GM18499 (cell line): ENCODE measurements around the gene PPP1R16B.

Source experiments
- ATAC-seq: cut with Tn5 transposase; IDR thresholded peaks from one replicate; pipeline ENCODE4 v1.9.1; 2021; ENCODE audit warnings: moderate number of reproducible peaks; ENCODE audit not compliant: insufficient read depth, unreplicated experiment

The PPP1R16B gene

GRCh38 chr20:38805502-38805957, at the start of gene PPP1R16B:
Gene PPP1R16B (plus strand): TSS chr20:38805697. CDS start chr20:38835926, 30,229 bp downstream.
- ATAC-seq: no peak

- no peak for ATAC-seq
These were observed 48.2 kb upstream of the PPP1R16B start for GRCh38 chr20:38757145-38757775.

- ATAC-seq: no peak
These were observed 46.4 kb upstream of the PPP1R16B start for GRCh38 chr20:38759106-38759505.

GRCh38 chr20:38760978-38761377, 44.5 kb upstream of the PPP1R16B start:
- no peak for ATAC-seq

GRCh38 chr20:38762174-38762573, 43.3 kb upstream of the PPP1R16B start:
- ATAC-seq: no peak

GRCh38 chr20:38763616-38764015, 41.9 kb upstream of the PPP1R16B start:
- ATAC-seq: no peak

GRCh38 chr20:38764567-38765318, 40.8 kb upstream of the PPP1R16B start:
- no peak for ATAC-seq

- ATAC-seq: no peak
These were observed 39.4 kb upstream of the PPP1R16B start for GRCh38 chr20:38766071-38766470.

- ATAC-seq: no peak
These were observed 35.9 kb upstream of the PPP1R16B start for GRCh38 chr20:38769376-38770295.

GRCh38 chr20:38770546-38770945, 35.0 kb upstream of the PPP1R16B start:
- no peak for ATAC-seq

GRCh38 chr20:38770970-38771369, 34.5 kb upstream of the PPP1R16B start:
- no peak for ATAC-seq

- ATAC-seq: no peak
These were observed 33.9 kb upstream of the PPP1R16B start for GRCh38 chr20:38771621-38772020.

- no peak for ATAC-seq
These were observed 31.3 kb upstream of the PPP1R16B start for GRCh38 chr20:38774167-38774566.

GRCh38 chr20:38776363-38776762, 29.1 kb upstream of the PPP1R16B start:
- ATAC-seq: no peak

- ATAC-seq: no peak
These were observed 26.0 kb upstream of the PPP1R16B start for GRCh38 chr20:38779247-38780097.

GRCh38 chr20:38782275-38782674, 23.2 kb upstream of the PPP1R16B start:
- ATAC-seq: no peak

- no peak for ATAC-seq
These were observed 17.6 kb upstream of the PPP1R16B start for GRCh38 chr20:38787870-38788269.

- no peak for ATAC-seq
These were observed 15.8 kb upstream of the PPP1R16B start for GRCh38 chr20:38789503-38790199.
